T-cell (primary cell): ENCODE results near the gene QKI. TPM values are rescaled to one million over a fixed set of nuclear protein-coding genes. Genes with fewer than 3 reads are reported as not detected.
A peak's percentile ranks its signal among the peaks of the same experiment; 100 is the strongest.

Experiments used
- ATAC-seq, 4 experiments: fragments of 200-7000 bp in 3 of 4; fragments of 150-1000 bp in 1 of 4; cut with Tn5 transposase; replicated peaks in 1 of 4; 1 replicate in 3 of 4; 2 replicates in 1 of 4; pipeline ENCODE4 v1.10.0; 2021; ENCODE audit warnings: moderate library complexity in 3 of 4, mild to moderate bottlenecking in 2 of 4, moderate number of reproducible peaks in 1 of 4
- CTCF ChIA-PET, 2 donors: fragments of 300-600 bp; sonication (Branson Sonifier 250); formaldehyde crosslinking; loops; one replicate each; lab custom pipeline; 2022; ENCODE audit warnings: antibody characterized with exemption in 2 of 2; lab: Charles Lee
- POLR2A ChIA-PET, 2 donors: fragments of 300-600 bp; sonication (Branson Sonifier 250); formaldehyde crosslinking; loops; one replicate each; lab custom pipeline; 2022; ENCODE audit warnings: antibody characterized with exemption in 2 of 2; lab: Charles Lee
- DNase-seq, 35 experiments: peaks; one replicate each; pipeline versions ENCODE4 v3.0.0 to v3.0.0-alpha.2; 2013 to 2023
- H3K27ac ChIP-seq: one replicate; pipeline ENCODE4 v1.5.1; 2013; ENCODE audit warnings: low read length
- H3K27me3 ChIP-seq, 2 experiments: replicated peaks in 1 of 2; 1 replicate in 1 of 2; 2 replicates in 1 of 2; pipeline versions ENCODE4 v1.6.1 to v1.7.0; 2013; ENCODE audit warnings: low read length in 1 of 2, mixed read lengths in 1 of 2; ENCODE audit not compliant: control insufficient read depth in 2 of 2, insufficient read depth in 2 of 2; ENCODE audit errors: extremely low read depth in 1 of 2
- H3K36me3 ChIP-seq, 2 donors: 1 replicate in 1 of 2; 2 replicates in 1 of 2; pipeline versions ENCODE4 v1.6.1 to v1.7.0; 2013; ENCODE audit warnings: low read length in 1 of 2; ENCODE audit not compliant: control insufficient read depth in 2 of 2, insufficient read depth in 1 of 2; ENCODE audit errors: extremely low read depth in 1 of 2
- H3K4me1 ChIP-seq, 2 experiments: 1 replicate in 1 of 2; 2 replicates in 1 of 2; pipeline versions ENCODE4 v1.6.1 to v1.7.0; 2013; ENCODE audit warnings: low read length in 2 of 2, mixed read lengths in 1 of 2; ENCODE audit not compliant: insufficient read depth in 2 of 2, control insufficient read depth in 1 of 2; ENCODE audit errors: extremely low read depth in 1 of 2
- H3K4me3 ChIP-seq, 2 donors: 1 replicate in 1 of 2; 2 replicates in 1 of 2; pipeline versions ENCODE4 v1.5.1 to v1.7.0; 2013; ENCODE audit warnings: mild to moderate bottlenecking in 2 of 2, low read length in 1 of 2, moderate library complexity in 1 of 2; ENCODE audit not compliant: control insufficient read depth in 1 of 2; ENCODE audit errors: extremely low read depth in 1 of 2
- H3K9me3 ChIP-seq: 2 replicates; pipeline ENCODE4 v1.7.0; 2013
- H3K27ac Mint-ChIP-seq, 2 donors: one replicate each; pipeline ENCODE4 v1.8.0; 2020 to 2021; ENCODE audit warnings: mild to moderate bottlenecking in 2 of 2, mixed read lengths in 2 of 2
- H3K27me3 Mint-ChIP-seq, 2 donors: one replicate each; pipeline ENCODE4 v1.8.0; 2021 to 2022; ENCODE audit warnings: mixed read lengths in 2 of 2
- H3K36me3 Mint-ChIP-seq: one replicate; pipeline ENCODE4 v1.8.0; 2021; ENCODE audit warnings: mixed read lengths
- H3K4me1 Mint-ChIP-seq, 3 donors: one replicate each; pipeline ENCODE4 v1.8.0; 2020 to 2022; ENCODE audit warnings: mixed read lengths in 3 of 3, mild to moderate bottlenecking in 1 of 3
- H3K4me3 Mint-ChIP-seq, 3 donors: one replicate each; pipeline ENCODE4 v1.8.0; 2020 to 2022; ENCODE audit warnings: mild to moderate bottlenecking in 3 of 3, mixed read lengths in 3 of 3, moderate library complexity in 3 of 3
- H3K9me3 Mint-ChIP-seq, 3 donors: one replicate each; pipeline ENCODE4 v1.8.0; 2020 to 2022; ENCODE audit warnings: mixed read lengths in 3 of 3
- WGBS: methylation state at CpG from one replicate; pipeline ENCODE4 v1.1.5; 2013; ENCODE audit warnings: missing lambda C conversion rate; ENCODE audit not compliant: insufficient coverage; 5-methylcytosine and 5-hydroxymethylcytosine counted together
- total RNA-seq, 35 experiments: library from RNA in 6 of 35; stranded (reverse) in 6 of 35; fragments of 120-200 nt in 1 of 35; gene quantifications; one replicate each; pipeline versions ENCODE4 v1.2.1 to v1.2.4 and lab custom pipeline; 2013 to 2026

The QKI gene
- total RNA-seq, 5 donors from 2014 or later (not counting 1 experiment from before 2014, with no cell fraction given), result 50.2 to 84.3 (median 52.2) TPM

DNA sequence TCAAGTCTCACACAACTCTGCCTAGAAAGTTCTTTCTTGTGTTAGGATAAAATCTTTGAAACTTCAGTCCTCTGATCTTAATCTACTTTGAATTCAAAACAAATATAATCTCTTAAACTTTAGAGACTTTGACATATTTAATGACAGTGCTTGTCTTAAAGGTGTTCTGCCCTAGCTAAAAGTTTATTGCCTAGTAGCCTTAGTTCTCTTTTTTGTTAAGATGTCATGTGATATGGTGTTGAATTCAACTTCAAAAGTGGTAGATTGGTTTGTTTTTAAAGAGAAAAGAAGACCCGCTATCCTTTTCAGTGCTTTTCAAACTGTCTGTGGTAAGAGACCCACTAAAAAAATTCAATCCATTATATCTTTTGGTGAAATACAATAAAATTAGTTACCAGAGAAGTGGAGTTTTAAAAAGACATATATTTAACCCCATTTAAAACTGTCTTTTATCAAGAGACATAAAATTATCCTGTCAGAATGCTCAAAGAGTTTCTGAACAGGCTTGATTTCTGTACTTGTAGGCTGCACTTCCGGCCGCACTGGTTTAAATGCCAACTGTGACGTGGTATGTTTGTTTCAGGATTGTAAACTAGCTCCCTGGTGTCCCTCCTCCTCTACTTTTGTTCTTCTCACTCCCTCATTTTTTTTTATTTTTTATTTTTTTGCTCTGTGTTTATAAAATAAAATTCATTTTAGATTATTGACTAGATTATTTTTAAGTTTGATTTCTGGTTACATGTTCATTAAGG is 76.5 kb downstream of the QKI start:
- H3K36me3 ChIP-seq, result no peaks in the 10 kb centered on the region
- peaks cover 0 to 15% of the 10 kb centered on the region in 2 experiments for H3K4me1 ChIP-seq
- Mint-ChIP-seq H3K27ac (peak overlapping the region; percentile 70 to 79), H3K4me1 (peaks cover 56 to 65% (median 57%) of the 10 kb centered on the region in 3 donors), H3K4me3 (peak overlapping the region; percentile 3 to 54 (median 43)), H3K27me3 (no peaks in the 10 kb centered on the region), H3K36me3 (peaks cover 6% of the 10 kb centered on the region), H3K9me3 (no peaks in the 10 kb centered on the region)
- H3K27ac ChIP-seq, result peak overlapping the region; percentile 35
- no CpG with 5 or more reads among the region's 4 CpGs for WGBS
- ChIA-PET CTCF (no interaction called here), POLR2A (no interaction called here)
- no peaks in the 10 kb centered on the region for H3K27me3 ChIP-seq
- no peaks in the 10 kb centered on the region for H3K9me3 ChIP-seq
- peak in 2 of 4 experiments; percentile 66 to 68 for ATAC-seq
- H3K4me3 ChIP-seq, result no peak overlapping the region
- peak in 18 of 35 experiments; percentile 2 to 33 (median 11) for DNase-seq

DNA sequence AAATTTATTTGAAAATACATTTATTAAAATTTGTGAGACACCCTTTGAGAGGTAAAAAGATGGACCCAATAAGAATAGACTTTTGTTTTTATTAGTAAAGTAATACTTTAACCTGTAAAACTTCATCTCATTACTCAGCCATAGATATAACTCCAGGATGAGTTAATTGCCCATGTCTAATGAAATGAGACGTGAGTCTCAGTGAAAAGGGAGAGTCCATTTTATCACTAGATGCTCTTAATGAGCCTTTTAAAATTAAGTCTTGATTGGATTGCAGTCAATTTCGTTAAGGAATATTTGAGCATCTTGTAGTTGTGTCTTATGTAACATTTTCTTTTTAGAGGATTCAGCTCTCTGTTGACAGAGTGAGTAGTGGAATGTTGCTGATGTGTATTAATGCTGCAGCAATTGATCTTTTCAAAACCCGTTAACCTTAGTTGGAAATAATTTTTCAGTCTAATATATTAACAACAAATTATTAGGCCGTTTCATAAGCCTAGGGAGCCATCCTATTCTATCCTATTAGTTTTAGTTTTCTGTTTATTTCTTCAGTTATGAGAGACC is 77.3 kb downstream of the QKI start:
- H3K4me3 ChIP-seq, result no peak overlapping the region
- peaks cover 0 to 15% of the 10 kb centered on the region in 2 experiments for H3K4me1 ChIP-seq
- no peaks in the 10 kb centered on the region for H3K27me3 ChIP-seq
- 100% methylated on average over 1 of the region's 4 CpGs for WGBS
- H3K9me3 ChIP-seq, result no peaks in the 10 kb centered on the region
- CTCF ChIA-PET, result no interaction called here
- Mint-ChIP-seq H3K4me1 (peaks cover 57 to 65% (median 58%) of the 10 kb centered on the region in 3 donors), H3K27ac (no peak overlapping the region), H3K36me3 (peaks cover 9% of the 10 kb centered on the region), H3K4me3 (no peak overlapping the region), H3K9me3 (no peaks in the 10 kb centered on the region), H3K27me3 (no peaks in the 10 kb centered on the region)
- ATAC-seq (no peak), DNase-seq (no peak)
- H3K27ac ChIP-seq, result no peak overlapping the region
- POLR2A ChIA-PET, result no interaction called here
- no peaks in the 10 kb centered on the region for H3K36me3 ChIP-seq

DNA sequence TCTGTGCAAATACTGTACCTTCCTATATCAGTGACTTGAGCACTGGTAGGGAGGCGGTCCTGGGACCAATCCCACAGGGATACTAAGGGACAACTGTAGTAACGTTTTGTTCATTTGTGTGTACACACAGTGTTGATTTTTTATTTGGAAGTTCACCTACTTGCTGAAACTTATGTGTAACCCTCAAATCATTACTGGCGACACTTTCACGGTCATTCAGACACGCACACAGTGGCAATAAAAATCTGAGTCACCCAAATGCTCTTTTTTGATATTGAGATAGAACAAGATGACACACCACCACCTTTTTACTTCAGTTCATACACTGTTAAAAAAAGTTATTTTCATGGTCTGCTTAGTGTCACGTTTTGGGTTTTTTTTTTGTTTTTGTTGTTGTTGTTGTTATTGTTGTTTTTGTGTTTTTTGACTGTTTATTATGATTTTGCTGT is 79.8 kb downstream of the QKI start:
- peaks cover 0 to 12% of the 10 kb centered on the region in 2 experiments for H3K4me1 ChIP-seq
- ATAC-seq, result no peak
- no peak overlapping the region for H3K27ac ChIP-seq
- Mint-ChIP-seq H3K27ac (no peak overlapping the region), H3K4me3 (no peak overlapping the region), H3K27me3 (no peaks in the 10 kb centered on the region), H3K4me1 (peaks cover 41 to 45% (median 42%) of the 10 kb centered on the region in 3 donors), H3K9me3 (peaks cover 0 to 7% (median 0%) of the 10 kb centered on the region in 3 donors), H3K36me3 (peaks cover 9% of the 10 kb centered on the region)
- WGBS, result 80% methylated on average over 1 of the region's 6 CpGs
- H3K4me3 ChIP-seq, result no peak overlapping the region
- DNase-seq, result no peak
- H3K27me3 ChIP-seq, result no peaks in the 10 kb centered on the region
- ChIA-PET POLR2A (interaction anchor here in 1 of 2 donors (0.6 kb wide), 1 partner anchor 29 kb away, joined by 3 read pairs; no protein-coding TSS in a partner anchor), CTCF (no interaction called here)
- H3K9me3 ChIP-seq, result no peaks in the 10 kb centered on the region
- no peaks in the 10 kb centered on the region for H3K36me3 ChIP-seq

DNA sequence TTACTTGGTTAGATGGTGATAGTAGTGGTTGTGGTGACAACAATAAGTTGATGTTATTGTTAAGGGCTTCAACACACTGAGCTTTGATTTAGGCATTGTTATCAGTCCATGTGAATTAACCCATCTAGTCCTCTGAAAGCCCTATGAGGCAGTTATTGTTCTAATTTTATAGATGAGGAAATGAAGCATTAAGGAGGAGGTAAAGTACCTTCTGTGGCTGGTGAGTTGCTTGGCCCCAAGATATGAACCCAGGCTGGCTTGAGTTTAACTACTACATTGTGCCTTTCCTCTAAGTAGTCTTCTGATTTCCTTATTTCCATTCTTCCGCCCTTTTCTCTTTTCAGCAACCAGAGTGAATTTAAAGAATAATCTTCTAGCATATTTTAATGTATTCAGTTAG is 81.7 kb downstream of the QKI start:
- DNase-seq, result no peak
- no peaks in the 10 kb centered on the region for H3K27me3 ChIP-seq

DNA sequence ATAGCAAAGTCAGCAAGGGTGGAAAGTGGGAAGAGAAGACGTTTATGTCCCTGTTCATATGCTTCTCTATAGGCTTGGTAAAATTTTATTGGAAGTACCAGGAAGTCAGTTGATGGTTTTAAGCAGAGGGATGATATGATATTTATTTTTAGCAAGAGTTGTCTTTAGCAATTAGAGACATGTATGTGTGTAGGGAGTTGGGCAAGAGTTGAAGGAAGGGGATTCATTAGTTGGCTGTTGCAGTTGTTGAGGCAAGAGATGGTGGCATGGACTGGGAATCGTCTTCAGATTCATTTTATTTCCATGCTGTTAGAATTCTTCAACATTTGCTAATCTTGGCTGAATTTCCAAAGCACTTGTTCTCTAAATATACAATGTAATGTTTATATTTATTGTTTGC is 85.6 kb downstream of the QKI start:
- ChIA-PET POLR2A (interaction anchor here in 1 of 2 donors (0.6 kb wide), 1 partner anchor 33 kb away, joined by 3 read pairs; no protein-coding TSS in a partner anchor), CTCF (no interaction called here)
- Mint-ChIP-seq H3K36me3 (peaks cover 29% of the 10 kb centered on the region), H3K27ac (no peak overlapping the region), H3K4me1 (peaks cover 31 to 38% (median 35%) of the 10 kb centered on the region in 3 donors), H3K4me3 (no peak overlapping the region), H3K9me3 (peaks cover 0 to 14% (median 8%) of the 10 kb centered on the region in 3 donors), H3K27me3 (no peaks in the 10 kb centered on the region)
- DNase-seq (no peak), ATAC-seq (no peak)
- no peaks in the 10 kb centered on the region for H3K4me1 ChIP-seq
- H3K36me3 ChIP-seq, result no peaks in the 10 kb centered on the region
- 100% methylated on average over 1 of the region's 2 CpGs for WGBS
- no peaks in the 10 kb centered on the region for H3K27me3 ChIP-seq
- H3K4me3 ChIP-seq, result no peak overlapping the region
- no peak overlapping the region for H3K27ac ChIP-seq
- H3K9me3 ChIP-seq, result no peaks in the 10 kb centered on the region

More for the DNA sequence above, 81.7 kb downstream of the QKI start:
- Mint-ChIP-seq H3K9me3 (peaks cover 0 to 7% (median 0%) of the 10 kb centered on the region in 3 donors), H3K27me3 (no peaks in the 10 kb centered on the region), H3K4me1 (peaks cover 26 to 29% (median 29%) of the 10 kb centered on the region in 3 donors), H3K27ac (no peak overlapping the region), H3K4me3 (no peak overlapping the region), H3K36me3 (peaks cover 15% of the 10 kb centered on the region)
- ChIA-PET CTCF (no interaction called here), POLR2A (no interaction called here)
- WGBS, result no CpG with 5 or more reads among the region's 1 CpG
- Histone ChIP-seq H3K36me3 (no peaks in the 10 kb centered on the region), H3K4me1 (no peaks in the 10 kb centered on the region), H3K9me3 (no peaks in the 10 kb centered on the region), H3K4me3 (no peak overlapping the region), H3K27ac (no peak overlapping the region)
- ATAC-seq, result no peak

DNA sequence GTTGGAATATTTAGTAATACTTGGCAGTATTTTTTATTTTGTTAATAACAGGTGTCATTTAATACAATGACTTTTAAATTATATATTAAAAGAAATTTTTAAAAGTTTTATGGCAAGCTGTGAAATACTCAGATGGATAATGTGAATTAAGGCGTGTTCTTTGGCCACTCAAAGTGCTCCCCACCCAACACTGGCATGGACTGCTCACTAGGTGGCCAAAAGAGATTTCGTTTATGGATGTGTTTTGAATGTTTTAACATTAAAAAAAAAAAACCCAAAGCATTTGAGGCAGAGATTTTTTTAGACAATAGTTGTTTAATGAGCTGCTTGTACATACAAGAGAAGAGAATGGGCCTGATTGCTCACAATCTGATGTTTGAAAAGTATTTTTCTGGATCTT is 86.5 kb downstream of the QKI start:
- CTCF ChIA-PET, result interaction anchor here (0.6 to 1.0 kb wide), 3 partner anchors 16 to 54 kb away, joined by 3 read pairs; no protein-coding TSS in a partner anchor

More for the DNA sequence above, 86.5 kb downstream of the QKI start:
- POLR2A ChIA-PET, result interaction anchor here in 1 of 2 donors (0.5 to 0.6 kb wide), 2 partner anchors 39 to 83 kb away, joined by 4 read pairs; no protein-coding TSS in a partner anchor
- H3K9me3 ChIP-seq, result no peaks in the 10 kb centered on the region
- no peaks in the 10 kb centered on the region for H3K36me3 ChIP-seq
- Mint-ChIP-seq H3K9me3 (peaks cover 0 to 20% (median 14%) of the 10 kb centered on the region in 3 donors), H3K27ac (no peak overlapping the region), H3K4me3 (no peak overlapping the region), H3K36me3 (peaks cover 38% of the 10 kb centered on the region), H3K4me1 (peaks cover 29 to 39% (median 37%) of the 10 kb centered on the region in 3 donors), H3K27me3 (no peaks in the 10 kb centered on the region)
- H3K4me3 ChIP-seq, result no peak overlapping the region
- H3K27ac ChIP-seq, result no peak overlapping the region
- ATAC-seq, result no peak
- no peaks in the 10 kb centered on the region for H3K4me1 ChIP-seq
- no peaks in the 10 kb centered on the region for H3K27me3 ChIP-seq
- no peak for DNase-seq
- no CpG with 5 or more reads among the region's 2 CpGs for WGBS
